HepG2 (cell line): ENCODE results near the gene PEAK3. TPM values are rescaled to one million over a fixed set of nuclear protein-coding genes. Genes with fewer than 3 reads are reported as not detected.
A peak's percentile ranks its signal among the peaks of the same experiment; 100 is the strongest.

ENCODE experiments used
- BORCS8-MEF2B ChIP-seq: sonication (generic); formaldehyde crosslinking; IDR thresholded peaks from 2 replicates; pipeline ENCODE4 v1.8.0; 2022; ENCODE audit warnings: mild to moderate bottlenecking, missing genetic modification reagents
- CAMTA2 ChIP-seq: sonication (generic); formaldehyde crosslinking; IDR thresholded peaks from 2 replicates; pipeline ENCODE4 v1.4.0; 2020; ENCODE audit warnings: mild to moderate bottlenecking, missing genetic modification reagents, borderline replicate concordance
- DR1 ChIP-seq: sonication (generic); formaldehyde crosslinking; IDR thresholded peaks from 2 replicates; pipeline ENCODE4 v1.8.0; 2021; ENCODE audit warnings: mild to moderate bottlenecking, missing genetic modification reagents, inconsistent platforms
- ETS1 ChIP-seq: sonication (generic); formaldehyde crosslinking; IDR thresholded peaks from 2 replicates; pipeline ENCODE4 v1.4.0; 2020; ENCODE audit warnings: missing genetic modification reagents
- ETV6 ChIP-seq: sonication (generic); formaldehyde crosslinking; conservative IDR thresholded peaks from 2 replicates; pipeline ENCODE4 v1.4.0; 2020; ENCODE audit warnings: missing genetic modification reagents
- GATA4 ChIP-seq: sonication (generic); IDR thresholded peaks from 2 replicates; pipeline ENCODE4 v1.6.1; 2016; ENCODE audit warnings: antibody characterized with exemption, low read depth, borderline replicate concordance
- GMEB2 ChIP-seq: IDR thresholded peaks from 2 replicates; pipeline ENCODE4 v1.6.1; 2016; ENCODE audit warnings: missing biosample characterization, missing genetic modification reagents, low read depth
- HNRNPH1 ChIP-seq: fragments of 200-400 bp; formaldehyde crosslinking; optimal IDR thresholded peaks from 2 replicates; pipeline ENCODE3; 2017; ENCODE audit warnings: mild to moderate bottlenecking, low read depth, low read length
- KDM3A ChIP-seq: IDR thresholded peaks from 2 replicates; pipeline ENCODE4 v1.6.1; 2018; ENCODE audit warnings: low read depth, missing compliant biosample characterization
- MXD1 ChIP-seq: sonication (generic); formaldehyde crosslinking; IDR thresholded peaks from 2 replicates; pipeline ENCODE4 v1.4.0; 2020; ENCODE audit warnings: mild to moderate bottlenecking, missing genetic modification reagents
- NAIF1 ChIP-seq: sonication (generic); formaldehyde crosslinking; IDR thresholded peaks from 2 replicates; pipeline ENCODE4 v1.5.0; 2020; ENCODE audit warnings: mild to moderate bottlenecking, missing genetic modification reagents, borderline replicate concordance
- NFKB2 ChIP-seq: sonication (generic); formaldehyde crosslinking; IDR thresholded peaks from 2 replicates; pipeline ENCODE4 v1.4.0; 2020; ENCODE audit warnings: missing genetic modification reagents, borderline replicate concordance
- NFKBIZ ChIP-seq: IDR thresholded peaks from 2 replicates; pipeline ENCODE4 v1.6.1; 2018; ENCODE audit warnings: missing genetic modification reagents, missing compliant biosample characterization
- PBX3 ChIP-seq: sonication (generic); formaldehyde crosslinking; IDR thresholded peaks from 2 replicates; pipeline ENCODE4 v1.8.1; 2023; ENCODE audit warnings: missing genetic modification reagents, inconsistent platforms, borderline replicate concordance
- PHB2 ChIP-seq: fragments of 450-650 bp; IDR thresholded peaks from 2 replicates; pipeline ENCODE4 v1.6.1; 2018; ENCODE audit not compliant: partially characterized antibody
- PHF21A ChIP-seq: sonication (generic); formaldehyde crosslinking; IDR thresholded peaks from 2 replicates; pipeline ENCODE4 v1.5.0; 2020; ENCODE audit warnings: mild to moderate bottlenecking, missing genetic modification reagents
- RARA ChIP-seq: IDR thresholded peaks from 2 replicates; pipeline ENCODE4 v1.6.1; 2016; ENCODE audit warnings: missing genetic modification reagents, missing compliant biosample characterization
- SNAPC2 ChIP-seq: sonication (generic); formaldehyde crosslinking; IDR thresholded peaks from 2 replicates; pipeline ENCODE4 v1.8.1; 2022; ENCODE audit warnings: mild to moderate bottlenecking, missing genetic modification reagents
- SUZ12 ChIP-seq: fragments of 150-350 bp; IDR thresholded peaks from 2 replicates; pipeline ENCODE4 v1.6.1; 2014; ENCODE audit warnings: low read depth, low read length
- XBP1 ChIP-seq: sonication (generic); formaldehyde crosslinking; IDR thresholded peaks from 2 replicates; pipeline ENCODE4 v1.5.0; 2020; ENCODE audit warnings: missing genetic modification reagents
- ZBTB37 ChIP-seq: sonication (generic); formaldehyde crosslinking; IDR thresholded peaks from 2 replicates; pipeline ENCODE4 v1.4.0; 2020; ENCODE audit warnings: mild to moderate bottlenecking, missing genetic modification reagents
- ZNF280B ChIP-seq: sonication (generic); formaldehyde crosslinking; IDR thresholded peaks from 2 replicates; pipeline ENCODE4 v1.5.0; 2020; ENCODE audit warnings: missing genetic modification reagents, mild to moderate bottlenecking, borderline replicate concordance
- ZNF841 ChIP-seq: sonication (generic); formaldehyde crosslinking; IDR thresholded peaks from 2 replicates; pipeline ENCODE4 v1.8.1; 2023; ENCODE audit warnings: missing genetic modification reagents, borderline replicate concordance
- polyA plus RNA-seq, 8 experiments: library from polyadenylated mRNA; depleted of rRNA in 3 of 8; stranded (reverse) in 7 of 8; unstranded in 1 of 8; fragments of >200 nt; fragmentation: Illumina TruSeq in 4 of 8; extraction: Trizol in 4 of 8; gene quantifications; 2 replicates each; pipeline versions ENCODE4 v1.2.1 to v1.2.3, GENCODE V29; 2011 to 2016; ENCODE audit warnings: low read depth in 4 of 8, missing spikeins in 1 of 8, mixed read lengths in 1 of 8; ENCODE audit not compliant: insufficient read depth in 1 of 8
- total RNA-seq, 5 experiments: library from RNA; depleted of rRNA; stranded (reverse); fragments of >200 nt; fragmentation: Illumina TruSeq; extraction: Trizol; gene quantifications; 2 replicates each; pipeline ENCODE4 v1.2.3, GENCODE V29; 2016; ENCODE audit warnings: low read depth in 1 of 5

Gene PEAK3
- total and polyA plus RNA-seq, 2 of the 13 experiments (the other 11 are each of a cell fraction or from before 2014, with no cell fraction given) = not detected

GRCh38 chr19:2236314-2237050 is 45.5 kb downstream of the PEAK3 start, which contains the start of the genes PLEKHJ1 and SF3A2 (continued):
- TF ChIP-seq GMEB2 (CRISPR knock-in tag) (0 out of 2 replicates have a peak, but pooled peaks have one; percentile 38), BORCS8-MEF2B (peak; percentile 99), ZBTB37 (CRISPR knock-in tag) (no peak), NFKBIZ (CRISPR knock-in tag) (peak; percentile 94), SUZ12 (no peak), NFKB2 (CRISPR knock-in tag) (peak; percentile 93; the same call in 1 of the 2 replicates), ZNF841 (CRISPR knock-in tag) (peak; percentile 89; the same call in 1 of the 2 replicates), DR1 (CRISPR knock-in tag) (peak; percentile 75), SNAPC2 (CRISPR knock-in tag) (peak; percentile 90), PHF21A (CRISPR knock-in tag) (peak; percentile 85; the same call in 1 of the 2 replicates), ZNF280B (CRISPR knock-in tag) (peak; percentile 95), GATA4 (peak; percentile 67), HNRNPH1 (no peak), ETV6 (CRISPR knock-in tag) (peak; percentile 77), CAMTA2 (CRISPR knock-in tag) (no peak), KDM3A (CRISPR knock-in tag) (no peak; the same call in 1 of the 2 replicates), ETS1 (CRISPR knock-in tag) (peak; percentile 89; the same call in 1 of the 2 replicates), NAIF1 (peak; percentile 85), XBP1 (CRISPR knock-in tag) (no peak), PHB2 (no peak), RARA (CRISPR knock-in tag) (peak; percentile 39; the same call in 1 of the 2 replicates), PBX3 (CRISPR knock-in tag) (no peak), MXD1 (peak; percentile 97)
